ENCODE results near the gene ZNF444.

DNA sequence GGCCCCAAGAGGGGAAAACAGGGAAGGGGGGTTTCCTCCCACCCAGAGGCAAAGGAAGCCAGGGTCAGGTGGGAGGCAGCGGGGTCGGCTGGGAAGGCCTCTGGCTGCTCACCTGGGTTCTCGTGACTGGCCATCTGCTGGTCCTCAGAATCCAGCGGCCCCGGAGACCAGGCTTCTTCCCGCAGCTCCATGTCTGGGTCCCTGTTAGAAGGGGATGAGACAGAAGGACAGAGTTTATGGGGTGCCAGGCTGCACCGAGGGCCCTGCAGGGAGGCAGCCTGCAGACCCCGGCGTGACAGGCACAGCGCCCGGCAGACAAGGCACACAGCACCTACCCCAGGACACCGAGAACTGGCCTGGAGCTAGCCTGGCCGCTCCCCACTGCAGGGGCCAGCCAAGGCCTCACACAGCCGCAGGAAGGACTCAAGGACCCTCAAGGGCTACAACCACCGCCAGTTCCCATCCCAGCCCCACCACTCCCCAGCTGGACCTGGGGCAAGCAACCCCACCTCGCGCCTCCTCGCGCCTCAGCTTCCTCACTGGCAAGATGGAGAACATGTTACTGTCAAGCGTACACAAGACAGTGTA, 38.0 kb upstream of the ZNF444 start:
- TF ChIP-seq, protein P1, sequence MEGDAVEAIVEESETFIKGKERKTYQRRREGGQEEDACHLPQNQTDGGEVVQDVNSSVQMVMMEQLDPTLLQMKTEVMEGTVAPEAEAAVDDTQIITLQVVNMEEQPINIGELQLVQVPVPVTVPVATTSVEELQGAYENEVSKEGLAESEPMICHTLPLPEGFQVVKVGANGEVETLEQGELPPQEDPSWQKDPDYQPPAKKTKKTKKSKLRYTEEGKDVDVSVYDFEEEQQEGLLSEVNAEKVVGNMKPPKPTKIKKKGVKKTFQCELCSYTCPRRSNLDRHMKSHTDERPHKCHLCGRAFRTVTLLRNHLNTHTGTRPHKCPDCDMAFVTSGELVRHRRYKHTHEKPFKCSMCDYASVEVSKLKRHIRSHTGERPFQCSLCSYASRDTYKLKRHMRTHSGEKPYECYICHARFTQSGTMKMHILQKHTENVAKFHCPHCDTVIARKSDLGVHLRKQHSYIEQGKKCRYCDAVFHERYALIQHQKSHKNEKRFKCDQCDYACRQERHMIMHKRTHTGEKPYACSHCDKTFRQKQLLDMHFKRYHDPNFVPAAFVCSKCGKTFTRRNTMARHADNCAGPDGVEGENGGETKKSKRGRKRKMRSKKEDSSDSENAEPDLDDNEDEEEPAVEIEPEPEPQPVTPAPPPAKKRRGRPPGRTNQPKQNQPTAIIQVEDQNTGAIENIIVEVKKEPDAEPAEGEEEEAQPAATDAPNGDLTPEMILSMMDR (conservative IDR thresholded peaks at IDR 0.05; ENCODE audit: low read length), result no peak
- TF ChIP-seq EZH2phosphoT487 (IDR thresholded peaks at IDR 0.05; ENCODE audit: borderline replicate concordance, low read depth, low read length), result no peak
